SK-N-SH (cell line): ENCODE data around the gene ART4.

ENCODE experiments used
- CHD2 ChIP-seq: fragments of 150-350 bp; IDR thresholded peaks from 2 replicates; pipeline ENCODE4 v1.6.1; 2018; ENCODE audit warnings: low read length; ENCODE audit not compliant: partially characterized antibody
- EZH2phosphoT487 ChIP-seq: fragments of 200-600 bp; sonication (generic); IDR thresholded peaks from 2 replicates; pipeline ENCODE4 v1.6.1; 2017; ENCODE audit warnings: low read depth, mixed run types, mild to moderate bottlenecking, antibody characterized with exemption, moderate library complexity, borderline replicate concordance
- FOXJ3 ChIP-seq: sonication (generic); formaldehyde crosslinking; IDR thresholded peaks from 2 replicates; pipeline ENCODE4 v1.5.1; 2020; ENCODE audit warnings: mild to moderate bottlenecking, missing genetic modification reagents
- FOXM1 ChIP-seq: IDR thresholded peaks from 2 replicates; pipeline ENCODE4 v1.4.0; 2012; ENCODE audit warnings: low read depth, mild to moderate bottlenecking
- MEF2A ChIP-seq: IDR thresholded peaks from 2 replicates; pipeline ENCODE4 v1.4.0; 2012; ENCODE audit warnings: low read depth, borderline replicate concordance
- RAD21 ChIP-seq: IDR thresholded peaks from 2 replicates; pipeline ENCODE4 v1.6.1; 2012; ENCODE audit warnings: mild to moderate bottlenecking, low read length
- TF ChIP-seq, protein P1 (sequence below): fragments of 200-600 bp; sonication (generic); IDR thresholded peaks from 2 replicates; pipeline ENCODE4 v1.6.1; 2017; ENCODE audit warnings: antibody characterized with exemption, mild to moderate bottlenecking, moderate library complexity
- TF ChIP-seq, protein P2 (sequence below): IDR thresholded peaks from 2 replicates; pipeline ENCODE4 v1.6.1; 2012; ENCODE audit warnings: mild to moderate bottlenecking, low read depth, low read length, moderate library complexity

DNA sequence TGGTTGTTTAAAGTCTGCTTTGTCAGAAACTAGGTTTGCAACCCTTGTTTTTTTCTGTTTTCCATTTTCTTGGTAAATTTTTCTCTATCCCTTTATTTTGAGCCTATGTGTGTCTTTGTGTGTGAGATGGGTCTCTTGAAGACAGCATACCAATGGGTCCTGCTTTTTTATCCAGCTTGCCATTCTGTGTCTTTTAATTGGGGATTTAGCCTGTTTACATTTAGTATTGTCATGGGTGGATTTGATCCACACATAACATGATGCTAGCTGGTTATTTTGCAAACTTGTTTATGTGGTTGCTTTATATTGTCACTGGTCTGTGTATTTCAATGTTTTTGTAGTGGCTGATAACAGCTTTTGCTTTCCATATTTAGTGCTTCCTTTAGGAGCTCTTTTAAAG lies 17.2 kb upstream of the ART4 start:
- TF ChIP-seq, protein P1, sequence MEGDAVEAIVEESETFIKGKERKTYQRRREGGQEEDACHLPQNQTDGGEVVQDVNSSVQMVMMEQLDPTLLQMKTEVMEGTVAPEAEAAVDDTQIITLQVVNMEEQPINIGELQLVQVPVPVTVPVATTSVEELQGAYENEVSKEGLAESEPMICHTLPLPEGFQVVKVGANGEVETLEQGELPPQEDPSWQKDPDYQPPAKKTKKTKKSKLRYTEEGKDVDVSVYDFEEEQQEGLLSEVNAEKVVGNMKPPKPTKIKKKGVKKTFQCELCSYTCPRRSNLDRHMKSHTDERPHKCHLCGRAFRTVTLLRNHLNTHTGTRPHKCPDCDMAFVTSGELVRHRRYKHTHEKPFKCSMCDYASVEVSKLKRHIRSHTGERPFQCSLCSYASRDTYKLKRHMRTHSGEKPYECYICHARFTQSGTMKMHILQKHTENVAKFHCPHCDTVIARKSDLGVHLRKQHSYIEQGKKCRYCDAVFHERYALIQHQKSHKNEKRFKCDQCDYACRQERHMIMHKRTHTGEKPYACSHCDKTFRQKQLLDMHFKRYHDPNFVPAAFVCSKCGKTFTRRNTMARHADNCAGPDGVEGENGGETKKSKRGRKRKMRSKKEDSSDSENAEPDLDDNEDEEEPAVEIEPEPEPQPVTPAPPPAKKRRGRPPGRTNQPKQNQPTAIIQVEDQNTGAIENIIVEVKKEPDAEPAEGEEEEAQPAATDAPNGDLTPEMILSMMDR: no peak
- TF ChIP-seq MEF2A (no peak), FOXJ3 (no peak), FOXM1 (no peak), CHD2 (no peak), EZH2phosphoT487 (no peak), RAD21 (no peak)
- TF ChIP-seq, protein P2, sequence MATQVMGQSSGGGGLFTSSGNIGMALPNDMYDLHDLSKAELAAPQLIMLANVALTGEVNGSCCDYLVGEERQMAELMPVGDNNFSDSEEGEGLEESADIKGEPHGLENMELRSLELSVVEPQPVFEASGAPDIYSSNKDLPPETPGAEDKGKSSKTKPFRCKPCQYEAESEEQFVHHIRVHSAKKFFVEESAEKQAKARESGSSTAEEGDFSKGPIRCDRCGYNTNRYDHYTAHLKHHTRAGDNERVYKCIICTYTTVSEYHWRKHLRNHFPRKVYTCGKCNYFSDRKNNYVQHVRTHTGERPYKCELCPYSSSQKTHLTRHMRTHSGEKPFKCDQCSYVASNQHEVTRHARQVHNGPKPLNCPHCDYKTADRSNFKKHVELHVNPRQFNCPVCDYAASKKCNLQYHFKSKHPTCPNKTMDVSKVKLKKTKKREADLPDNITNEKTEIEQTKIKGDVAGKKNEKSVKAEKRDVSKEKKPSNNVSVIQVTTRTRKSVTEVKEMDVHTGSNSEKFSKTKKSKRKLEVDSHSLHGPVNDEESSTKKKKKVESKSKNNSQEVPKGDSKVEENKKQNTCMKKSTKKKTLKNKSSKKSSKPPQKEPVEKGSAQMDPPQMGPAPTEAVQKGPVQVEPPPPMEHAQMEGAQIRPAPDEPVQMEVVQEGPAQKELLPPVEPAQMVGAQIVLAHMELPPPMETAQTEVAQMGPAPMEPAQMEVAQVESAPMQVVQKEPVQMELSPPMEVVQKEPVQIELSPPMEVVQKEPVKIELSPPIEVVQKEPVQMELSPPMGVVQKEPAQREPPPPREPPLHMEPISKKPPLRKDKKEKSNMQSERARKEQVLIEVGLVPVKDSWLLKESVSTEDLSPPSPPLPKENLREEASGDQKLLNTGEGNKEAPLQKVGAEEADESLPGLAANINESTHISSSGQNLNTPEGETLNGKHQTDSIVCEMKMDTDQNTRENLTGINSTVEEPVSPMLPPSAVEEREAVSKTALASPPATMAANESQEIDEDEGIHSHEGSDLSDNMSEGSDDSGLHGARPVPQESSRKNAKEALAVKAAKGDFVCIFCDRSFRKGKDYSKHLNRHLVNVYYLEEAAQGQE: no peak
